C4-2B (cell line): ENCODE results near the gene PTX4.

ENCODE experiments used
- ZFX ChIP-seq: fragments of 450-650 bp; IDR thresholded peaks from 2 replicates; pipeline ENCODE4 v1.6.1; 2017
- TF ChIP-seq, protein P1 (sequence below): fragments of 450-650 bp; conservative IDR thresholded peaks from 2 replicates; pipeline ENCODE4 v1.5.1; 2017; ENCODE audit warnings: mild to moderate bottlenecking

- TF ChIP-seq, protein P1, sequence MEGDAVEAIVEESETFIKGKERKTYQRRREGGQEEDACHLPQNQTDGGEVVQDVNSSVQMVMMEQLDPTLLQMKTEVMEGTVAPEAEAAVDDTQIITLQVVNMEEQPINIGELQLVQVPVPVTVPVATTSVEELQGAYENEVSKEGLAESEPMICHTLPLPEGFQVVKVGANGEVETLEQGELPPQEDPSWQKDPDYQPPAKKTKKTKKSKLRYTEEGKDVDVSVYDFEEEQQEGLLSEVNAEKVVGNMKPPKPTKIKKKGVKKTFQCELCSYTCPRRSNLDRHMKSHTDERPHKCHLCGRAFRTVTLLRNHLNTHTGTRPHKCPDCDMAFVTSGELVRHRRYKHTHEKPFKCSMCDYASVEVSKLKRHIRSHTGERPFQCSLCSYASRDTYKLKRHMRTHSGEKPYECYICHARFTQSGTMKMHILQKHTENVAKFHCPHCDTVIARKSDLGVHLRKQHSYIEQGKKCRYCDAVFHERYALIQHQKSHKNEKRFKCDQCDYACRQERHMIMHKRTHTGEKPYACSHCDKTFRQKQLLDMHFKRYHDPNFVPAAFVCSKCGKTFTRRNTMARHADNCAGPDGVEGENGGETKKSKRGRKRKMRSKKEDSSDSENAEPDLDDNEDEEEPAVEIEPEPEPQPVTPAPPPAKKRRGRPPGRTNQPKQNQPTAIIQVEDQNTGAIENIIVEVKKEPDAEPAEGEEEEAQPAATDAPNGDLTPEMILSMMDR = no peak
- TF ChIP-seq ZFX = no peak
Measured at GRCh38 chr16:1519831-1520230, 31.1 kb upstream of the PTX4 start.
